BLaER1 treated with 17β-estradiol and CSF1 and Interleukin-3, amounts not matched to agents 10 nM and 100 nM (cell line): ENCODE measurements around the gene FEZF1.
"Not testable (repeated sequence)": the region's sequence is repeated elsewhere in the genome, so short reads cannot be mapped to it uniquely, and the experiment has no call there.

Experiments
- H3K27ac ChIP-seq, 11 experiments: shearing (Covaris generic); formaldehyde crosslinking; 2 replicates each; pipeline ENCODE4 v1.8.1; 2022
- H3K27me3 ChIP-seq, 11 experiments: shearing (Covaris generic); formaldehyde crosslinking; 2 replicates each; pipeline ENCODE4 v1.8.1; 2022
- H3K36me3 ChIP-seq, 11 experiments: shearing (Covaris generic); formaldehyde crosslinking; 2 replicates each; pipeline ENCODE4 v1.8.1; 2022
- H3K4me1 ChIP-seq, 10 experiments: shearing (Covaris generic); formaldehyde crosslinking; 2 replicates each; pipeline ENCODE4 v1.8.1; 2022
- H3K4me2 ChIP-seq, 11 experiments: shearing (Covaris generic); formaldehyde crosslinking; 2 replicates each; pipeline ENCODE4 v1.8.1; 2022
- H3K4me3 ChIP-seq, 10 experiments: shearing (Covaris generic); formaldehyde crosslinking; 2 replicates each; pipeline ENCODE4 v1.8.1; 2022
- H3K9ac ChIP-seq, 11 experiments: shearing (Covaris generic); formaldehyde crosslinking; 2 replicates each; pipeline ENCODE4 v1.8.1; 2022
- H3K9me3 ChIP-seq, 11 experiments: shearing (Covaris generic); formaldehyde crosslinking; replicated peaks in 1 of 11; 2 replicates each; pipeline ENCODE4 v1.8.1; 2022
- H4K20me1 ChIP-seq, 11 experiments: shearing (Covaris generic); formaldehyde crosslinking; 2 replicates each; pipeline ENCODE4 v1.8.1; 2022
- Cebpa-rat ChIP-seq, 11 experiments: shearing (Covaris generic); IDR thresholded peaks; 2 replicates each; pipeline ENCODE4 v1.8.1; 2022

The FEZF1 gene

DNA sequence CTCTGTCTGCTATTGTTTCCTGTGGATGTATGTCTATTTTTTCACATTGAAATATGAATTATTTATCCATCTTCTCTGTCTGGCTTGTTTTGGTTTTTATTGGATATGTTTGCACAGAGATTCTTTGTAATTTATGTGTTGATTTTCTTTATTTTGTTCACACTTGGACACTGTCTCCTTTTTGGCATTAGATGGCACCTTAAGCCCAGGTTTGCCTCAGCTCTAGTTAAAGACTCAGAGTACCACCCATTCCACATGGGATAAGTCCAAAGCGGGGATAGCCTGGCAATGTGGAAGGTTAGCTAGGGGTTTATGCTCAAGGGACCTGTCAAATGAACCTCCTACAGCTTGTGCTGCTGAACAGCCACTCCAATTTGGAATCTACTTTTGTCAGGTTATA is 14.1 kb downstream of the FEZF1 start:
- H3K9ac ChIP-seq = no peak overlapping the region
- H3K4me2 ChIP-seq = no peak overlapping the region
- H3K9me3 ChIP-seq = no peaks in the 10 kb centered on the region; a peak in 1 of 22 replicates
- H4K20me1 ChIP-seq = no peaks in the 10 kb centered on the region
- no peak for TF ChIP-seq Cebpa-rat (IDR thresholded peaks at IDR 0.05)
- H3K36me3 ChIP-seq = no peaks in the 10 kb centered on the region
- H3K4me1 ChIP-seq = no peaks in the 10 kb centered on the region
- H3K4me3 ChIP-seq = no peak overlapping the region
- no peaks in the 10 kb centered on the region for H3K27me3 ChIP-seq
- no peak overlapping the region for H3K27ac ChIP-seq

DNA sequence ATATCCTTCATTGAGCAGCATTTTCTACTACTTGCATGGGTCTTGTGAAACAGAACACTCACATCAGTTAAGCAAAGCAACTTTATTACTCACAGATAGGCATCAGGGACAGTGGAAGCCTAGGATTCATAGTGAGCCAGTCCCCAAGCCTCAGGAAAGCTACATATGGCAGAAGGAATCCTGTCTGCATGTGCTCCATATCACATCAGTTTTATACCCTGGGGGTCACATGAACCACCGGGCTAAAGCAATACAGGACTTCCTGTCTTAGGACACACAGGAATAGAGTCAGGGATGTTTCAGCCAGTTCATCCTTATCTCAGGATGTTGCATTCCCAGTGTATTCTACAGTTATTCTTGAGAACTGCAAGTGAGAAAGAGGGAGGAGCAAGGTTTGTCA is 15.1 kb downstream of the FEZF1 start:
- no peaks in the 10 kb centered on the region for H3K27me3 ChIP-seq
- no peak for TF ChIP-seq Cebpa-rat (IDR thresholded peaks at IDR 0.05)
- H4K20me1 ChIP-seq = no peaks in the 10 kb centered on the region
- no peak overlapping the region for H3K4me3 ChIP-seq
- H3K9ac ChIP-seq = no peak overlapping the region
- H3K4me2 ChIP-seq = no peak overlapping the region
- H3K27ac ChIP-seq = no peak overlapping the region
- no peaks in the 10 kb centered on the region for H3K4me1 ChIP-seq
- H3K36me3 ChIP-seq = no peaks in the 10 kb centered on the region
- no peaks in the 10 kb centered on the region; a peak in 1 of 22 replicates for H3K9me3 ChIP-seq

GRCh38 chr7:122284608-122285007 is 19.9 kb downstream of the FEZF1 start:
- not testable (repeated sequence) for H3K4me3 ChIP-seq, H3K4me2 ChIP-seq, H4K20me1 ChIP-seq, H3K9ac ChIP-seq, H3K9me3 ChIP-seq, H3K4me1 ChIP-seq, H3K27me3 ChIP-seq, H3K36me3 ChIP-seq, H3K27ac ChIP-seq

DNA sequence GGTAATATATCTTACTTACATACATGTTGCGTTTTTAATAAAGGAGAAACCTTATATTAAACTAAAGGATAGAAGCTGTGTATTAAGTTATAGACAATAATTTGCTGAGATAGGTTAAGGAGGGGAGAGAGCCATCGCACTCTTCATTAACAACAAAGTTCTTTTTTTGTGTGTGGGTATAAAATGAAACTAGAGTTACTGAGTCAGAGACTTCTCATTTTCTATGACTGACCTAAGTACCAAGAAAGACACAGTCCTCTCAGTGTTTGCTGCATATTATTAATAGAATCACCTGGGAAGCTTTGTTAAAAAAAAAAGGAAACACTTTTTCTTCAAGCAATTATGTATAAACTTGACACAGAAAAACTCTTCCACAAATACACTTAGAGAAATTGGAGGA is 31.4 kb downstream of the FEZF1 start:
- Histone ChIP-seq H3K9ac (no peak overlapping the region), H3K4me3 (no peak overlapping the region), H3K4me2 (no peak overlapping the region), H3K27me3 (no peaks in the 10 kb centered on the region), H3K36me3 (no peaks in the 10 kb centered on the region), H3K9me3 (no peaks in the 10 kb centered on the region), H3K4me1 (no peaks in the 10 kb centered on the region), H3K27ac (no peak overlapping the region), H4K20me1 (no peaks in the 10 kb centered on the region)
- TF ChIP-seq Cebpa-rat (IDR thresholded peaks at IDR 0.05) = no peak

DNA sequence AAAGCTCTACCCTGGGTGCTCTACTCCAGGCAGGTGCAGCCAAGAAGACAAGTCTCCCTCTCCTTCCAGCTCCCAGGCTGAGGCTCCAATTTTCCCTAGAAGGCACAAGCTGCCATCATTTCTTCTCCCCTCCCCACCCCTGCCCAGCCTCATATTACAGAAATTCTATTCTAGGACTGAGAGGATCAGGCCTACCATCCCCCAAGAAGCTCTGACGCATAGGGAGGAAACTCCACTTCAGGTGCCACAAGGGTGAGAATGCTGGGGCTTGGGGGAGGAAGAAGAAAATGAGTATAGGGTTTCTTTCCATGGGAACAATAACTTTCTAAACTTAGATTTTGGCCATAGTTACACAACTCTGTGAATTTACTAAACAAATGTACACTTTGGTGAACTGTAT is 35.3 kb downstream of the FEZF1 start:
- H3K9me3 ChIP-seq = no peaks in the 10 kb centered on the region
- H3K4me3 ChIP-seq = no peak overlapping the region
- no peaks in the 10 kb centered on the region for H3K36me3 ChIP-seq
- H4K20me1 ChIP-seq = no peaks in the 10 kb centered on the region
- H3K4me2 ChIP-seq = no peak overlapping the region
- no peak for TF ChIP-seq Cebpa-rat (IDR thresholded peaks at IDR 0.05)
- no peaks in the 10 kb centered on the region for H3K27me3 ChIP-seq
- no peaks in the 10 kb centered on the region for H3K4me1 ChIP-seq
- no peak overlapping the region for H3K9ac ChIP-seq
- no peak overlapping the region for H3K27ac ChIP-seq

DNA sequence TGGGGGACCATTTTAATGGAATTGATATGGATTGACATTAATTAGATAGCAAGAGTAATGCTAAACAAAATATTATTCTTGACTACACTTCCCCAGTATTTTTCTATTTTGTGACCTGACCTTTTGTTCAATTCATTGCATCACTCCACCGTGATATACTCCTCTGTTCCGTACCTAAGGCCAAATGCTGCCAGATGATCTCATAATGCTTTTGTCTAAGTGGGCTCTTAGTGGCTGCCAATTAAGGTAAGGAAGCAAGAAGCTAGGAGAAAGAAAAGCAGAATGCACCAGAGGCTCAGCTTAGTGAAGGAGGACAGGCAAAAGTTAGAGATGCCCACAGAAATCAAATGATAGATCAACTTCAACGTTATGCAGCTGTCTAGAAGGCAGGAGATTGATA is 36.4 kb downstream of the FEZF1 start:
- H3K36me3 ChIP-seq = no peaks in the 10 kb centered on the region
- no peaks in the 10 kb centered on the region for H3K27me3 ChIP-seq
- H4K20me1 ChIP-seq = no peaks in the 10 kb centered on the region
- no peak overlapping the region for H3K4me3 ChIP-seq
- no peak overlapping the region for H3K9ac ChIP-seq
- H3K4me1 ChIP-seq = no peaks in the 10 kb centered on the region
- H3K9me3 ChIP-seq = no peaks in the 10 kb centered on the region
- H3K27ac ChIP-seq = no peak overlapping the region
- no peak for TF ChIP-seq Cebpa-rat (IDR thresholded peaks at IDR 0.05)
- no peak overlapping the region for H3K4me2 ChIP-seq

GRCh38 chr7:122262246-122262645 is 42.3 kb downstream of the FEZF1 start:
- Histone ChIP-seq H3K27ac (no peak overlapping the region), H3K27me3 (no peaks in the 10 kb centered on the region)
- no peak for TF ChIP-seq Cebpa-rat (IDR thresholded peaks at IDR 0.05)

GRCh38 chr7:122261442-122261841 is 43.1 kb downstream of the FEZF1 start:
- H3K9ac ChIP-seq = no peak overlapping the region
- H3K4me2 ChIP-seq = no peak overlapping the region
- no peak for TF ChIP-seq Cebpa-rat (IDR thresholded peaks at IDR 0.05)
- no peak overlapping the region for H3K4me3 ChIP-seq
- H3K27me3 ChIP-seq = no peaks in the 10 kb centered on the region
- no peaks in the 10 kb centered on the region for H3K36me3 ChIP-seq
- no peaks in the 10 kb centered on the region for H3K9me3 ChIP-seq
- H3K27ac ChIP-seq = no peak overlapping the region
- H4K20me1 ChIP-seq = no peaks in the 10 kb centered on the region
- H3K4me1 ChIP-seq = no peaks in the 10 kb centered on the region

More at GRCh38 chr7:122262246-122262645, 42.3 kb downstream of the FEZF1 start:
- H3K4me1 ChIP-seq = no peaks in the 10 kb centered on the region
- no peaks in the 10 kb centered on the region for H3K36me3 ChIP-seq
- H4K20me1 ChIP-seq = no peaks in the 10 kb centered on the region
- no peak overlapping the region for H3K9ac ChIP-seq
- no peak overlapping the region for H3K4me2 ChIP-seq
- H3K4me3 ChIP-seq = no peak overlapping the region
- no peaks in the 10 kb centered on the region for H3K9me3 ChIP-seq

DNA sequence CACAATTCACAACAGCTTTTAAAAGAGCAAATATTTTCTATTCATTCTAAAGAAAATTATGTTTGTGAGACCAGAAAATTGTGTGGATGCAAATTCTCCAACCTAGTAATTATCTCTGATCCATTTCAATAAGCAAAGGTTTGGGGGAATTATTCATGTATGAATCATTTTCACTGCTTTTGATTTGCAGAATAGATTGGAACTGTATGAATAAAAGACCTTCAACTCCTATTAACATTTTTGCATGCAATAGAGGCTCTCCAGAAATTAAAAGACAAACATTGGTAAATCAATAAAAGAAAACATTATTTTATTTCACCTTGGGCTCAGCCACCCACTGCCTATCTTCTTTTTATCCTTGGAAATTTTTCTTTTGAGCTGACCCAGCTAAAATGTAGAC is 43.5 kb downstream of the FEZF1 start:
- H4K20me1 ChIP-seq = no peaks in the 10 kb centered on the region
- H3K27me3 ChIP-seq = no peaks in the 10 kb centered on the region
- H3K9ac ChIP-seq = no peak overlapping the region
- no peaks in the 10 kb centered on the region for H3K4me1 ChIP-seq
- TF ChIP-seq Cebpa-rat (IDR thresholded peaks at IDR 0.05) = no peak
- H3K36me3 ChIP-seq = no peaks in the 10 kb centered on the region
- H3K4me2 ChIP-seq = no peak overlapping the region
- no peak overlapping the region for H3K4me3 ChIP-seq
- no peak overlapping the region for H3K27ac ChIP-seq
- no peaks in the 10 kb centered on the region for H3K9me3 ChIP-seq

DNA sequence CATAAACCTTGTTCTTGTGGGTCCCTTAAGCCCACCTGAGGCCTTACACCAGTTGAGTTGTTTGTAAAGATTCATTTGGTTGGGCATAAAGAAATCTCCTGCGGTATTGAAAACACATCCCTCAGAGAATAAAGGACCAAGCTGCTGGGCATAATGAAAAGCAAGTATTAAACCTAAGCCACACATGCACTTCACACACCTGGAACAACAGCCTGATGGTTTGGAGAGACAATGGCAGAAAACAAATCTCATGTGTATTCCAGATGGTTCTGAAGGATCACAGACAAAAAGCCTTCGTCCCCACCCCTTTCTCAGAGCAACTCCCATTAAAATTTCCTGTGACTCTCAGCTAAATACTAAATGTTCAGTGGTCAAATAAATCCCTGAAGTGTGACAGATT is 44.2 kb downstream of the FEZF1 start:
- H3K4me3 ChIP-seq = no peak overlapping the region

DNA sequence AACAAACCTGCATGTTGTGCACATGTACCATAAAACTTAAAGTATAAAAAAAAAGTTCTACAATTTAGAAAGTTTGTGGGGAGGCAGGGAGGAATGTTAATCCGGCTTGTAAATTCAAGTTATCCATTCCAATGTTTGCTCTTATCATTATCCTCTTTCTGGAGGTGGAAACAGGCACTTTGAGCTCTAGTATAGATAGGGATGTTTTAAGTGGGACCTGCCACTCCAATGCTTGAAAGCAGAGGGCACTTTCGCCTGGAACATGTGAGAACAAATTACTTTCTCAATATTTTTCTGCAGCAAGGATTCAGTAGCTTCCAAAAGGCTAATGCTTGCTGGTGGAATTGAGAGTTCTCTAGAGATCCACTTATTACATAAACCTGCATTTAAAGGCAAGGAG is 45.6 kb downstream of the FEZF1 start:
- TF ChIP-seq Cebpa-rat (IDR thresholded peaks at IDR 0.05) = no peak

More for the DNA sequence above, 44.2 kb downstream of the FEZF1 start:
- H3K27ac ChIP-seq = no peak overlapping the region
- no peaks in the 10 kb centered on the region for H4K20me1 ChIP-seq
- no peak for TF ChIP-seq Cebpa-rat (IDR thresholded peaks at IDR 0.05)
- H3K4me1 ChIP-seq = no peaks in the 10 kb centered on the region
- H3K36me3 ChIP-seq = no peaks in the 10 kb centered on the region
- H3K9ac ChIP-seq = no peak overlapping the region
- no peaks in the 10 kb centered on the region for H3K27me3 ChIP-seq
- no peaks in the 10 kb centered on the region for H3K9me3 ChIP-seq
- H3K4me2 ChIP-seq = no peak overlapping the region

More for the DNA sequence above, 45.6 kb downstream of the FEZF1 start:
- no peaks in the 10 kb centered on the region for H3K36me3 ChIP-seq
- no peak overlapping the region for H3K9ac ChIP-seq
- no peak overlapping the region for H3K27ac ChIP-seq
- no peaks in the 10 kb centered on the region for H3K9me3 ChIP-seq
- no peaks in the 10 kb centered on the region for H3K4me1 ChIP-seq
- H4K20me1 ChIP-seq = no peaks in the 10 kb centered on the region
- H3K4me2 ChIP-seq = no peak overlapping the region
- no peak overlapping the region for H3K4me3 ChIP-seq
- H3K27me3 ChIP-seq = no peaks in the 10 kb centered on the region
